IMR-90 (cell line): ENCODE results near the gene PIH1D1. TPM values are rescaled to one million over a fixed set of nuclear protein-coding genes. Genes with fewer than 3 reads are reported as not detected.

Experiments used
- ATAC-seq: fragments of 200-7000 bp; cut with Tn5 transposase; 2 replicates; pipeline ENCODE4 v1.9.1; 2020; ENCODE audit warnings: low read depth, mild to moderate bottlenecking, moderate library complexity
- BruUV-seq: library from RNA; stranded (reverse); fragments of 400-500 nt; replicated peaks from 2 replicates; lab custom pipeline; 2021; lab: Mats Ljungman, UMichigan
- CTCF ChIA-PET: fragments of 300-600 bp; formaldehyde crosslinking; extraction: SDS; loops from one replicate; lab custom pipeline; 2021; ENCODE audit warnings: antibody characterized with exemption; lab: Yijun Ruan, JAX
- POLR2A ChIA-PET: fragments of 300-600 bp; sonication (Branson Sonifier 250); formaldehyde crosslinking; loops from one replicate; lab custom pipeline; 2022; ENCODE audit warnings: antibody characterized with exemption; ENCODE audit not compliant: unreplicated experiment; lab: Charles Lee
- DNase-seq: peaks from one replicate; pipeline ENCODE4 v3.0.0; 2013
- H2AFZ ChIP-seq: replicated peaks from 2 replicates; pipeline ENCODE3; 2013; ENCODE audit warnings: low read length, mild to moderate bottlenecking; ENCODE audit not compliant: poor library complexity
- H2AK5ac ChIP-seq: 2 replicates; pipeline ENCODE4 v1.6.1; 2013; ENCODE audit warnings: low read depth, low read length, inconsistent platforms
- H2AK9ac ChIP-seq: replicated peaks from 2 replicates; pipeline ENCODE3; 2013; ENCODE audit warnings: mild to moderate bottlenecking, low read depth, low read length, moderate library complexity; ENCODE audit not compliant: poor library complexity
- H2BK120ac ChIP-seq: 2 replicates; pipeline ENCODE4 v1.6.1; 2013; ENCODE audit warnings: low read depth, low read length, inconsistent platforms
- H2BK15ac ChIP-seq: 3 replicates; pipeline ENCODE4 v1.6.1; 2013; ENCODE audit warnings: low read depth, low read length, inconsistent platforms
- H2BK20ac ChIP-seq: 2 replicates; pipeline ENCODE4 v1.6.1; 2013; ENCODE audit warnings: low read depth, mild to moderate bottlenecking, inconsistent platforms, low read length, moderate library complexity
- H2BK5ac ChIP-seq: 2 replicates; pipeline ENCODE4 v1.6.1; 2013; ENCODE audit warnings: mild to moderate bottlenecking, low read depth, low read length, inconsistent platforms; ENCODE audit not compliant: poor library complexity, severe bottlenecking
- H3K14ac ChIP-seq: replicated peaks from 2 replicates; pipeline ENCODE4 v1.6.1; 2013; ENCODE audit warnings: low read depth, low read length, inconsistent platforms
- H3K18ac ChIP-seq: 2 replicates; pipeline ENCODE4 v1.6.1; 2013; ENCODE audit warnings: low read depth, low read length, control low read depth
- H3K23ac ChIP-seq: 2 replicates; pipeline ENCODE4 v1.6.1; 2013; ENCODE audit warnings: low read depth, low read length, inconsistent platforms
- H3K27ac ChIP-seq: 2 replicates; pipeline ENCODE4 v1.5.1; 2013; ENCODE audit warnings: mild to moderate bottlenecking, control low read depth, low read length; ENCODE audit not compliant: insufficient read depth
- H3K27me3 ChIP-seq: 2 replicates; pipeline ENCODE4 v1.6.1; 2013; ENCODE audit warnings: low read length; ENCODE audit not compliant: control insufficient read depth, insufficient read depth
- H3K36me3 ChIP-seq: 2 replicates; pipeline ENCODE4 v1.6.1; 2013; ENCODE audit warnings: low read length, mixed read lengths; ENCODE audit not compliant: control insufficient read depth, insufficient read depth
- H3K4ac ChIP-seq: 2 replicates; pipeline ENCODE4 v1.6.1; 2013; ENCODE audit warnings: low read depth, low read length, inconsistent platforms
- H3K4me1 ChIP-seq: 2 replicates; pipeline ENCODE4 v1.6.1; 2013; ENCODE audit warnings: low read length, mixed read lengths; ENCODE audit not compliant: control insufficient read depth, insufficient read depth
- H3K4me2 ChIP-seq: 2 replicates; pipeline ENCODE4 v1.6.1; 2013; ENCODE audit warnings: low read depth, mild to moderate bottlenecking, control low read depth, low read length, moderate library complexity
- H3K4me3 ChIP-seq: 2 replicates; pipeline ENCODE4 v1.5.1; 2013; ENCODE audit warnings: low read depth, mild to moderate bottlenecking, control low read depth, low read length, moderate library complexity; ENCODE audit not compliant: insufficient read depth
- H3K56ac ChIP-seq: 2 replicates; pipeline ENCODE4 v1.6.1; 2013; ENCODE audit warnings: low read length, inconsistent platforms; ENCODE audit not compliant: insufficient read depth; ENCODE audit errors: extremely low read depth
- H3K79me1 ChIP-seq, 2 experiments: 2 replicates each; pipeline ENCODE4 v1.6.1; 2013; ENCODE audit warnings: low read length in 2 of 2, inconsistent platforms in 1 of 2, low read depth in 1 of 2
- H3K9ac ChIP-seq: 2 replicates; pipeline ENCODE4 v1.6.1; 2013; ENCODE audit warnings: low read depth, low read length, control low read depth
- H3K9me1 ChIP-seq: 2 replicates; pipeline ENCODE4 v1.6.1; 2013; ENCODE audit warnings: low read length, inconsistent platforms; ENCODE audit not compliant: insufficient read depth
- H3K9me3 ChIP-seq: 2 replicates; pipeline ENCODE4 v1.6.1; 2013; ENCODE audit warnings: low read length; ENCODE audit not compliant: control insufficient read depth, insufficient read depth
- H4K20me1 ChIP-seq: 2 replicates; pipeline ENCODE4 v1.6.1; 2013; ENCODE audit warnings: low read length, inconsistent platforms; ENCODE audit not compliant: insufficient read depth
- H4K5ac ChIP-seq: 2 replicates; pipeline ENCODE4 v1.6.1; 2013; ENCODE audit warnings: mild to moderate bottlenecking, low read depth, low read length, control low read depth
- H4K8ac ChIP-seq, 2 experiments: 2 replicates each; pipeline ENCODE4 v1.6.1; 2013; ENCODE audit warnings: low read depth in 2 of 2, low read length in 2 of 2, control low read depth in 1 of 2, inconsistent platforms in 1 of 2
- H4K91ac ChIP-seq: 2 replicates; pipeline ENCODE4 v1.6.1; 2013; ENCODE audit warnings: low read depth, low read length, inconsistent platforms; ENCODE audit not compliant: insufficient read depth
- BHLHE40 ChIP-seq: fragments of 150-350 bp; IDR thresholded peaks from 2 replicates; pipeline ENCODE4 v1.6.1; 2016; ENCODE audit warnings: mild to moderate bottlenecking, low read depth, low read length
- CEBPB ChIP-seq: IDR thresholded peaks from 2 replicates; pipeline ENCODE4 v1.6.1; 2012; ENCODE audit warnings: low read depth, low read length, improper control_type of control experiment
- CHD1 ChIP-seq: IDR thresholded peaks from 2 replicates; pipeline ENCODE4 v1.6.1; 2012; ENCODE audit warnings: low read depth, low read length, improper control_type of control experiment
- CTCF ChIP-seq: conservative IDR thresholded peaks from 2 replicates; pipeline ENCODE4 v1.5.1; 2012; ENCODE audit warnings: mild to moderate bottlenecking, low read depth, low read length, improper control_type of control experiment
- ELK1 ChIP-seq: fragments of 150-350 bp; IDR thresholded peaks from 2 replicates; pipeline ENCODE4 v1.6.1; 2016; ENCODE audit warnings: low read depth, mild to moderate bottlenecking, low read length, moderate library complexity, borderline replicate concordance
- FOS ChIP-seq: fragments of 150-350 bp; IDR thresholded peaks from 2 replicates; pipeline ENCODE4 v1.6.1; 2016; ENCODE audit warnings: low read depth, low read length
- MAFK ChIP-seq: IDR thresholded peaks from 2 replicates; pipeline ENCODE4 v1.6.1; 2012; ENCODE audit warnings: low read depth, low read length, improper control_type of control experiment
- MAZ ChIP-seq: IDR thresholded peaks from 2 replicates; pipeline ENCODE4 v1.6.1; 2012; ENCODE audit warnings: low read depth, mild to moderate bottlenecking, low read length, improper control_type of control experiment, moderate library complexity, borderline replicate concordance
- MXI1 ChIP-seq: IDR thresholded peaks from 2 replicates; pipeline ENCODE4 v1.6.1; 2012; ENCODE audit warnings: low read depth, mild to moderate bottlenecking, low read length, moderate library complexity, borderline replicate concordance
- NFE2L2 ChIP-seq: fragments of 150-350 bp; IDR thresholded peaks from 2 replicates; pipeline ENCODE4 v1.6.1; 2016; ENCODE audit warnings: low read depth, mild to moderate bottlenecking, low read length
- POLR2A ChIP-seq: IDR thresholded peaks from 2 replicates; pipeline ENCODE4 v1.6.1; 2012; ENCODE audit warnings: mild to moderate bottlenecking, low read depth, low read length
- RAD21 ChIP-seq: IDR thresholded peaks from 2 replicates; pipeline ENCODE4 v1.6.1; 2012; ENCODE audit warnings: low read length, improper control_type of control experiment
- RCOR1 ChIP-seq: IDR thresholded peaks from 2 replicates; pipeline ENCODE4 v1.6.1; 2012; ENCODE audit warnings: mild to moderate bottlenecking, low read length, improper control_type of control experiment; ENCODE audit not compliant: insufficient replicate concordance
- RFX5 ChIP-seq: IDR thresholded peaks from 2 replicates; pipeline ENCODE4 v1.8.0; 2012; ENCODE audit warnings: low read depth, mild to moderate bottlenecking, low read length, moderate library complexity
- SMC3 ChIP-seq: fragments of 150-350 bp; IDR thresholded peaks from 2 replicates; pipeline ENCODE4 v1.6.1; 2016; ENCODE audit warnings: low read depth, mild to moderate bottlenecking, antibody characterized with exemption, low read length, moderate library complexity
- USF2 ChIP-seq: fragments of 150-350 bp; IDR thresholded peaks from 2 replicates; pipeline ENCODE4 v1.6.1; 2017; ENCODE audit warnings: mild to moderate bottlenecking, antibody characterized with exemption, low read length, low read depth
- WGBS, 2 experiments: methylation state at CpG; one replicate each; pipeline versions ENCODE4 v1.1.5 to v1.1.7; 2013; ENCODE audit warnings: missing lambda C conversion rate in 2 of 2; ENCODE audit not compliant: insufficient read length in 1 of 2; ENCODE audit errors: extremely low coverage in 2 of 2; 5-methylcytosine and 5-hydroxymethylcytosine counted together
- dilution Hi-C: fragments of 300-500 bp; cut with HindIII; formaldehyde crosslinking; loops from one replicate; pipeline ENCODE4 v1.14.3; 2018; ENCODE audit warnings: low sequenced_read_pairs; ENCODE audit not compliant: unreplicated experiment
- in situ Hi-C: fragments of 300-500 bp; cut with MboI; formaldehyde crosslinking; loops from 3 replicates; pipeline ENCODE4 v1.14.3; 2019; ENCODE audit warnings: low sequenced_read_pairs, inconsistent platforms, mixed read lengths
- intact Hi-C: fragments of 100-400 bp; cut with micrococcal nuclease; formaldehyde crosslinking; loops from 2 replicates; pipeline ENCODE4 v1.10.0; 2022
- polyA plus RNA-seq, 3 experiments: library from polyadenylated mRNA; depleted of rRNA; stranded (reverse); fragments of >200 nt; gene quantifications; 2 replicates each; pipeline ENCODE4 v1.2.3, GENCODE V29; 2012; ENCODE audit warnings: low replicate concordance in 1 of 3
- total RNA-seq: library from RNA; depleted of rRNA; stranded (reverse); fragments of >200 nt; gene quantifications from 2 replicates; pipeline ENCODE4 v1.2.3, GENCODE V29; 2012

PIH1D1 gene
- total and polyA plus RNA-seq, 2 of the 4 experiments (the other 2 are of a cell fraction) = 77.9 to 122 TPM

GRCh38 chr19:49407079-49407478, 44.5 kb downstream of the PIH1D1 start:
- intact Hi-C loops (no loop called here), dilution Hi-C loops (no loop called here), in situ Hi-C loops (no loop called here)
- Histone ChIP-seq H4K91ac (no peak overlapping the region), H3K36me3 (no peaks in the 10 kb centered on the region), H2BK15ac (no peak overlapping the region), H3K27ac (no peak overlapping the region), H3K9me1 (no peaks in the 10 kb centered on the region), H3K18ac (no peak overlapping the region), H3K79me1 (no peaks in the 10 kb centered on the region), H3K9me3 (no peaks in the 10 kb centered on the region), H4K20me1 (no peaks in the 10 kb centered on the region), H3K27me3 (peaks cover 34% of the 10 kb centered on the region), H3K9ac (no peak overlapping the region), H2BK120ac (no peak overlapping the region), H2AK9ac (peak overlapping the region; percentile 9), H4K5ac (no peak overlapping the region), H3K56ac (no peak overlapping the region), H3K14ac (no peak overlapping the region), H3K4ac (no peak overlapping the region), H3K4me2 (no peak overlapping the region), H2AK5ac (no peak overlapping the region), H2BK20ac (no peak overlapping the region), H2AFZ (peak overlapping the region; percentile 23), H3K4me3 (no peak overlapping the region), H2BK5ac (no peak overlapping the region), H3K4me1 (peaks cover 6% of the 10 kb centered on the region; the same call in 1 of the 2 replicates), H4K8ac (no peak overlapping the region), H3K23ac (no peak overlapping the region)
- no peak for DNase-seq
- no TSS peak for BruUV-seq
- no peak for ATAC-seq
- no CpG with 5 or more reads among the region's 7 CpGs for WGBS, 2 experiments
- ChIA-PET POLR2A (no interaction called here), CTCF (no interaction called here)
- no peak for TF ChIP-seq USF2
- TF ChIP-seq ELK1 = no peak
- no peak for TF ChIP-seq CEBPB
- no peak for TF ChIP-seq FOS
- TF ChIP-seq POLR2A = no peak
- no peak for TF ChIP-seq RAD21
- TF ChIP-seq RCOR1 = no peak
- no peak for TF ChIP-seq NFE2L2
- TF ChIP-seq RFX5 = no peak
- no peak for TF ChIP-seq MXI1
- no peak for TF ChIP-seq CTCF
- TF ChIP-seq MAZ = no peak
- TF ChIP-seq BHLHE40 = no peak
- no peak for TF ChIP-seq SMC3
- TF ChIP-seq MAFK = no peak
- TF ChIP-seq CHD1 = no peak
